PC-3 (cell line): Measurements from ENCODE around the gene SCUBE3. TPM values are rescaled to one million over a fixed set of nuclear protein-coding genes. Genes with fewer than 3 reads are reported as not detected.

ENCODE experiments used
- ATAC-seq: fragments of 200-7000 bp; cut with Tn5 transposase; 2 replicates; pipeline ENCODE4 v1.9.1; 2020; ENCODE audit warnings: mild to moderate bottlenecking, moderate library complexity
- BruUV-seq: library from RNA; stranded (reverse); fragments of 400-500 nt; replicated peaks from 2 replicates; lab custom pipeline; 2021; lab: Mats Ljungman, UMichigan
- CTCF ChIA-PET: fragments of 300-600 bp; sonication (Branson Sonifier 250); formaldehyde crosslinking; loops from one replicate; lab custom pipeline; 2022; ENCODE audit warnings: antibody characterized with exemption; lab: Charles Lee
- POLR2A ChIA-PET: fragments of 300-600 bp; sonication (Branson Sonifier 250); formaldehyde crosslinking; loops from one replicate; lab custom pipeline; 2022; ENCODE audit warnings: antibody characterized with exemption; ENCODE audit not compliant: unreplicated experiment; lab: Charles Lee
- DNase-seq: peaks from one replicate; pipeline ENCODE4 v3.0.0-alpha.2; 2015
- H2AFZ ChIP-seq: fragments of 300-600 bp; sonication (generic); 2 replicates; pipeline ENCODE4 v1.6.0; 2016; ENCODE audit warnings: antibody characterized with exemption, low read length
- H3F3A ChIP-seq: fragments of 300-600 bp; sonication (generic); one replicate; pipeline ENCODE4 v1.6.0; 2017; ENCODE audit warnings: antibody characterized with exemption, low read length, control low read depth, mild to moderate bottlenecking; ENCODE audit not compliant: unreplicated experiment
- H3K27ac ChIP-seq: fragments of 300-600 bp; sonication (generic); 2 replicates; pipeline ENCODE4 v1.5.1; 2016; ENCODE audit warnings: mild to moderate bottlenecking, low read length
- H3K27me3 ChIP-seq: fragments of 300-600 bp; sonication (generic); 2 replicates; pipeline ENCODE4 v1.6.1; 2016; ENCODE audit warnings: low read length, mixed read lengths
- H3K36me3 ChIP-seq: fragments of 300-600 bp; sonication (generic); 2 replicates; pipeline ENCODE4 v1.6.1; 2016; ENCODE audit warnings: low read depth, mixed run types, low read length, mixed read lengths
- H3K4me1 ChIP-seq: fragments of 300-600 bp; sonication (generic); 2 replicates; pipeline ENCODE4 v1.5.1; 2016; ENCODE audit warnings: low read length; ENCODE audit not compliant: insufficient read depth
- H3K4me2 ChIP-seq: fragments of 300-600 bp; sonication (generic); 2 replicates; pipeline ENCODE4 v1.6.0; 2016; ENCODE audit warnings: low read length
- H3K4me3 ChIP-seq: fragments of 300-600 bp; sonication (generic); 2 replicates; pipeline ENCODE4 v1.5.1; 2016; ENCODE audit warnings: mild to moderate bottlenecking, low read length, mixed read lengths
- H3K79me2 ChIP-seq: fragments of 300-600 bp; sonication (generic); 2 replicates; pipeline ENCODE4 v1.6.1; 2017; ENCODE audit warnings: low read length, mixed read lengths
- H3K9ac ChIP-seq: fragments of 300-600 bp; sonication (generic); 2 replicates; pipeline ENCODE4 v1.6.0; 2016; ENCODE audit warnings: mild to moderate bottlenecking, low read length
- H3K9me2 ChIP-seq: fragments of 300-600 bp; sonication (generic); replicated peaks from 2 replicates; pipeline ENCODE4 v1.6.1; 2016; ENCODE audit warnings: mixed run types, low read length, mixed read lengths
- H3K9me3 ChIP-seq: fragments of 300-600 bp; sonication (generic); 2 replicates; pipeline ENCODE4 v1.6.1; 2016; ENCODE audit warnings: low read length, mixed read lengths
- H4K20me1 ChIP-seq: fragments of 300-600 bp; sonication (generic); 2 replicates; pipeline ENCODE4 v1.6.1; 2016; ENCODE audit warnings: low read length, mixed read lengths
- CTCF ChIP-seq: fragments of 300-600 bp; sonication (generic); conservative IDR thresholded peaks from 2 replicates; pipeline ENCODE4 v1.5.1; 2017; ENCODE audit warnings: antibody characterized with exemption, low read depth, mild to moderate bottlenecking, low read length
- EZH2 ChIP-seq: fragments of 300-600 bp; sonication (generic); IDR thresholded peaks from one replicate; pipeline ENCODE4 v1.6.1; 2017; ENCODE audit warnings: antibody characterized with exemption, mild to moderate bottlenecking, low read length; ENCODE audit not compliant: unreplicated experiment
- EZH2phosphoT487 ChIP-seq: fragments of 300-600 bp; sonication (generic); IDR thresholded peaks from 2 replicates; pipeline ENCODE4 v1.6.1; 2018; ENCODE audit warnings: mild to moderate bottlenecking, antibody characterized with exemption, low read length, borderline replicate concordance
- intact Hi-C: fragments of 100-400 bp; cut with micrococcal nuclease; formaldehyde crosslinking; loops from 2 replicates; pipeline ENCODE4 v1.9.0; 2023
- total RNA-seq: library from RNA; depleted of rRNA; stranded (reverse); fragments of >200 nt; gene quantifications from 2 replicates; pipeline ENCODE4 v1.2.3, GENCODE V29; 2014

The SCUBE3 gene
- total RNA-seq, 1 experiment from 2014 or later: 1.5 TPM

GRCh38 chr6:35260591-35261570 lies 47.1 kb downstream of the SCUBE3 start:
- Histone ChIP-seq H3K79me2 (peaks cover 21% of the 10 kb centered on the region), H3F3A (no peaks in the 10 kb centered on the region), H3K9ac (peak overlapping the region; percentile 97), H3K4me1 (peaks cover 23% of the 10 kb centered on the region), H3K4me2 (peak overlapping the region; percentile 79), H3K9me2 (no peaks in the 10 kb centered on the region), H3K9me3 (no peaks in the 10 kb centered on the region), H3K36me3 (no peaks in the 10 kb centered on the region), H3K27ac (peak overlapping the region; percentile 81), H3K27me3 (no peaks in the 10 kb centered on the region), H4K20me1 (no peaks in the 10 kb centered on the region), H2AFZ (no peak overlapping the region), H3K4me3 (peak overlapping the region; percentile 89)
- BruUV-seq: no TSS peak
- ChIA-PET POLR2A (no interaction called here), CTCF (interaction anchor here (0.6 kb wide), 1 partner anchor 1096 kb away, joined by 9 read pairs; no protein-coding TSS in a partner anchor)
- no peak for DNase-seq
- no peak for ATAC-seq
- intact Hi-C loops: no loop called here
- no peak for TF ChIP-seq EZH2phosphoT487
- no peak for TF ChIP-seq EZH2
- no peak for TF ChIP-seq CTCF

- CTCF ChIA-PET: no interaction called here
Observed at GRCh38 chr6:35262596-35262995, 48.8 kb downstream of the SCUBE3 start.

GRCh38 chr6:35264550-35265274 lies 51.0 kb downstream of the SCUBE3 start:
- Histone ChIP-seq H3K27me3 (no peaks in the 10 kb centered on the region), H3K9me3 (no peaks in the 10 kb centered on the region), H3K4me3 (no peak overlapping the region), H3K4me2 (no peak overlapping the region), H2AFZ (no peak overlapping the region), H3K4me1 (peaks cover 17% of the 10 kb centered on the region), H4K20me1 (no peaks in the 10 kb centered on the region), H3K79me2 (peaks cover 12% of the 10 kb centered on the region), H3K9ac (no peak overlapping the region), H3K27ac (no peak overlapping the region), H3K9me2 (no peaks in the 10 kb centered on the region), H3K36me3 (no peaks in the 10 kb centered on the region), H3F3A (no peaks in the 10 kb centered on the region)
- intact Hi-C loops: no loop called here
- ChIA-PET POLR2A (no interaction called here), CTCF (interaction anchor here (0.5 kb wide), 1 partner anchor 175 kb away, joined by 5 read pairs; no protein-coding TSS in a partner anchor)
- DNase-seq (peak; percentile 43), ATAC-seq (no peak; the same call in 1 of the 2 replicates)
- TF ChIP-seq EZH2phosphoT487 (no peak), EZH2 (no peak), CTCF (no peak)
- BruUV-seq: no TSS peak

More at GRCh38 chr6:35262596-35262995, 48.8 kb downstream of the SCUBE3 start:
- Histone ChIP-seq H4K20me1 (no peaks in the 10 kb centered on the region), H3K4me2 (no peak overlapping the region), H2AFZ (no peak overlapping the region), H3F3A (no peaks in the 10 kb centered on the region), H3K27ac (no peak overlapping the region), H3K79me2 (peaks cover 21% of the 10 kb centered on the region), H3K9ac (no peak overlapping the region), H3K4me3 (no peak overlapping the region), H3K4me1 (peaks cover 23% of the 10 kb centered on the region), H3K27me3 (no peaks in the 10 kb centered on the region), H3K9me3 (no peaks in the 10 kb centered on the region), H3K9me2 (no peaks in the 10 kb centered on the region), H3K36me3 (no peaks in the 10 kb centered on the region)
- ATAC-seq (no peak), DNase-seq (no peak)
- intact Hi-C loops: no loop called here
- POLR2A ChIA-PET: no interaction called here
- no peak for TF ChIP-seq EZH2
- no peak for TF ChIP-seq EZH2phosphoT487
- BruUV-seq: no TSS peak
